SK-N-MC (cell line): Measurements from ENCODE around the gene SCNN1G.

Experiments
- EZH2 ChIP-seq: fragments of 200-600 bp; sonication (generic); IDR thresholded peaks from one replicate; pipeline ENCODE4 v1.6.1; 2017; ENCODE audit warnings: antibody characterized with exemption
- POLR2AphosphoS5 ChIP-seq: IDR thresholded peaks from 2 replicates; pipeline ENCODE4 v1.6.1; 2012; ENCODE audit warnings: mild to moderate bottlenecking, low read depth, low read length, borderline replicate concordance

DNA sequence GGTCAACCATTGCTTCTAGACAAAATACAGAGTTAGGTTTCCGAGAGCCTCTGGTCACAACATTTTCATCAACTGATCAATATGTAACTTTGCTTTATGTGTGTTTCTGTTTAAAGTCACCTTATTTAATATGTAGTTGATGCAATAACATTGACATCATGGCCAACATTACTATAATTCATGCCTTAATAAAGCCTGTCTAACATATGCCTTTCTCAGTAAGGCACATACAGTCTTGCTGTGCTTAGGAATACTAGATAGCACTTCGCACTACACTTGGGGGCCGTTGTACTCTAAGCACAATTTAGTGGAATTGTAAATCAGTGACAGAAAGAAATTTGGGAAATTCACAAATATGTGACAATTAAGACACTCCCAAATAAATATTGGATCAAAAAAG, 9.6 kb upstream of the SCNN1G start:
- TF ChIP-seq EZH2: no peak
- TF ChIP-seq POLR2AphosphoS5: no peak
